H1 (cell line): ENCODE results near the gene HSD17B1.

Experiments
- CBX8 ChIP-seq: fragments of 300-800, 300-1000 bp; sonication (generic); IDR thresholded peaks from 2 replicates; pipeline ENCODE4 v1.7.1; 2016; ENCODE audit warnings: low read depth, low read length, borderline replicate concordance
- CTCF ChIP-seq, 3 experiments: IDR thresholded peaks; 1 replicate in 2 of 3; 2 replicates in 1 of 3; pipeline versions ENCODE4 v1.5.1 to v1.6.1; 2011; ENCODE audit warnings: low read length in 3 of 3, mild to moderate bottlenecking in 3 of 3, inconsistent platforms in 2 of 3, low read depth in 1 of 3, moderate library complexity in 1 of 3; ENCODE audit not compliant: insufficient read depth in 1 of 3; ENCODE audit errors: control extremely low read depth in 1 of 3
- EZH2 ChIP-seq: fragments of 200-600 bp; sonication (generic); IDR thresholded peaks from 2 replicates; pipeline ENCODE4 v1.7.1; 2012; ENCODE audit warnings: low read depth, mild to moderate bottlenecking, moderate library complexity, low read length, inconsistent platforms; ENCODE audit not compliant: severe bottlenecking
- FOSL1 ChIP-seq: IDR thresholded peaks from 2 replicates; pipeline ENCODE4 v1.6.1; 2011; ENCODE audit warnings: mild to moderate bottlenecking, low read depth, low read length, moderate library complexity; ENCODE audit not compliant: insufficient read depth
- HDAC2 ChIP-seq, 2 experiments: fragments of 300-600 bp in 1 of 2; sonication (generic) in 1 of 2; IDR thresholded peaks; 2 replicates each; pipeline ENCODE4 v1.6.1; 2011 to 2012; ENCODE audit warnings: low read depth in 2 of 2, low read length in 2 of 2, mild to moderate bottlenecking in 2 of 2, moderate library complexity in 2 of 2, borderline replicate concordance in 1 of 2, inconsistent platforms in 1 of 2
- HDAC6 ChIP-seq: IDR thresholded peaks from one replicate; pipeline ENCODE4 v1.7.1; 2012; ENCODE audit warnings: low read depth, mild to moderate bottlenecking, inconsistent platforms, low read length, moderate library complexity
- POLR2A ChIP-seq, 2 experiments: IDR thresholded peaks; 1 replicate in 1 of 2; 2 replicates in 1 of 2; pipeline ENCODE4 v1.6.1; 2011; ENCODE audit warnings: low read depth in 2 of 2, low read length in 2 of 2, mild to moderate bottlenecking in 2 of 2; ENCODE audit errors: control extremely low read depth in 1 of 2
- TAF1 ChIP-seq: IDR thresholded peaks from 2 replicates; pipeline ENCODE4 v1.6.1; 2011; ENCODE audit warnings: mild to moderate bottlenecking, low read depth, low read length

DNA sequence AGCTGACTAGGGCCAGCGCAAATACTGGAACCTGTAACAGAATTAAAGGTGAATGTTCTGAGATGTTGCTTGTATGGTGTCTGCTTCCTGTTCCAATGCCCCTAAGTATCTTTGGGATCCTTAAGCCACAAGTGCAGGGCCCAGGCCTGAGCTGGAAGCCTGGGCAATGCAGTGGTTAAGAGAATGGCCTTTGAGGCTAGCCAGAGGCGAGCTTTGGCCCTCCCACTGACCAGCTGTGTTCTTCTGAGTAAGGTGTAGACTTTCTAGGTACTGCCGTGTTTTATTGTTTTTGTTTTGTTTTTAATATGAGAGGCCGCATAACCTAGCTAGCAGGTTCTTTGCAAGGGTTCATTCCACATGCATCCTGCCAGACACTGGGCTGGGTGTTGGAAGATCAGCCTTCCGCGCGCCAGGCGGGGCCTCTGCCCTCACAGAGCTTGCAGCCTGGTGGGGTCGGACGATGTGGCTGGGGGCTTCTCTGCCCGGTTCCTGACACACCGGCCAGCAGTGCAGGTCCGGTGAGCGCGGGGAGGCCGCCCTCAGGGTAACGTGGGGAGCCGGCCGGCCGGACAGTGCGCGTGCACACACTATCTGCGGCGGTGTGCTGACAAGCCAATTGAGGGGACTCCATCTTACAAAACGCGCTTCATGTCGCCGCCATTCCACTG is 13.6 kb downstream of the HSD17B1 start:
- TF ChIP-seq CTCF (IDR thresholded peaks at IDR 0.05; ENCODE audit: control extremely low read depth in 1 of 3, insufficient read depth in 1 of 3, low read depth in 1 of 3, low read length in 3 of 3) (no peak), TAF1 (no peak), EZH2 (no peak), POLR2A (IDR thresholded peaks at IDR 0.05; ENCODE audit: control extremely low read depth in 1 of 2, low read depth in 2 of 2, low read length in 2 of 2) (no peak; a peak in 1 of 3 replicates), HDAC6 (no peak), FOSL1 (no peak), HDAC2 (IDR thresholded peaks at IDR 0.05; ENCODE audit: borderline replicate concordance in 1 of 2, low read depth in 2 of 2, low read length in 2 of 2) (no peak), CBX8 (no peak)
